EL (cell line): ENCODE results near the gene SNRPB2.

ENCODE experiments used
- DNase-seq: peaks from one replicate; pipeline ENCODE4 v3.0.0-alpha.2; 2016

Gene SNRPB2

DNA sequence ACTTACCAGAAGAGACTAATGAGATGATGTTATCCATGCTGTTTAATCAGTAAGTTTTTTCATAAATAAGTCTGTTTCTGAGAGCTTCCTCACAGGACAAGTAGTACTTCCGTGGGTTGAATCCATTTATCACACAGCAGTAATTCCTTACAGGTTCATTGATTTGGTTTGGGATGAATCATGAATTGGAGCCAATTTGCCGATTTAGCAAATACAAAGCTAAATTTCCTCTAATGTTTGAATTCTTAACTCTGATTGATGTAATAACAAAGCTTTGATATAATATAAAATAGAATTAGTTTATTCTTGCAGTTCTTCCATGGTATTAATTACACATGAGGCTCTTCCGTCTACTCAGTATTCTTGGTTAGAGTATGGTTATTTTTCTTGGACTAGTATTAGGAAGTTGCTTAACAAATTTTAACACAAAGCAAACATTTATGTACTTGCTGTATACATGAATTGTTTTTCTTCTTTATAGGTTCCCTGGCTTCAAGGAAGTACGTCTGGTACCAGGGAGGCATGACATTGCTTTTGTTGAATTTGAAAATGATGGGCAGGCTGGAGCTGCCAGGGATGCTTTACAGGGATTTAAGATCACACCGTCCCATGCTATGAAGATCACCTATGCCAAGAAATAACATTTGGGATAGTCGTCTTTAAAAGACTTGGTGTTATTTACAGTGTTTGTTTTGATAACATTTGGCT is 10.7 kb downstream of the SNRPB2 start:
- no peak for DNase-seq

DNA sequence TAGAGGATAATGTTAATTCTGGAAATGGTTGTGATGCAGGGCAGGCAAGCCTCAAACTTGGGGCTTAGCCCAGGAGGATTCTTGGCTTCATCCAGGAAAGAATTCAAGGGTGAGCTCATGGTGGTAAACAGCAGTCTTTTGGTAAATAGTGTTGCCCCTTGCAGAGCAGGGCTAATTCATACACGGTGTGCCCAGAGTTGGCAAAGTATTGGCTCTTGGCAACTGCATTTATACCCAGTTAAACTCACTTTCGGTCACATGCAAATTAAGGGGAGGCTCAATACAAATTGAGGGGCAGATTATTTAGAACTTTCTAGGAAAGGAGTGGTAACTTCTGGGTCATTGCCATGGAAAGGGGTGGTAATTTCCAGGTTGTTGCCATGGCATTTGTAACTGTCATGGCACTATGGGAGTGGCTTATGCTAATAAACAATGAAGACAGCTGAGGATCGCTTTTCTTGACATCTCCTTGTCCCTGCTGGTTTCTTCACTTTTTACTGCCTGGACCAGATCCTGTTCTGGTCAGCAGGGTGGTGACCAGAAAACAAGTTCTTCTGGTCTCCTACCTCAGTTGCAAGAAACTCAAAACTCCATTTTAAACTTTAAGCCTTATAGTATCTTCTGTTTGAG is 14.5 kb downstream of the SNRPB2 start:
- no peak for DNase-seq

DNA sequence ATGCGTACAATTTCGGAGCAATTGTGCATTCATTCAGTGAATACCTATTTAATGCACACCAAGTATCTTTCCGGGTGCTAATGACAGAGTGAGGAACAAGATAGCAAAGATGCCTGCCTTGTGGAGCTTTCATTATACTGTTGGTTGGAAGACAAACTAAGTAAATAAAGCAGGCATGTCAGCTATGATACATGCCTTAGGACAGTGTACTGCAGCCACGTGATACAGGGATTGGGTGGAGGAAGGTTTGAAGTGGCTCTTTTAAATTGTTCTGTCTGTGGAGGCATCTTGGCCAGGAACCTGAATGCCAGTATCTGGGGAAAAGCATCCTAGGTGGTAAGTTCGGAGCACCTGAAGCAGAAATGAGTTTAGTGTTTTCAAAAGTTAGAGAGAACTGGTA is 15.4 kb downstream of the SNRPB2 start:
- DNase-seq = no peak

DNA sequence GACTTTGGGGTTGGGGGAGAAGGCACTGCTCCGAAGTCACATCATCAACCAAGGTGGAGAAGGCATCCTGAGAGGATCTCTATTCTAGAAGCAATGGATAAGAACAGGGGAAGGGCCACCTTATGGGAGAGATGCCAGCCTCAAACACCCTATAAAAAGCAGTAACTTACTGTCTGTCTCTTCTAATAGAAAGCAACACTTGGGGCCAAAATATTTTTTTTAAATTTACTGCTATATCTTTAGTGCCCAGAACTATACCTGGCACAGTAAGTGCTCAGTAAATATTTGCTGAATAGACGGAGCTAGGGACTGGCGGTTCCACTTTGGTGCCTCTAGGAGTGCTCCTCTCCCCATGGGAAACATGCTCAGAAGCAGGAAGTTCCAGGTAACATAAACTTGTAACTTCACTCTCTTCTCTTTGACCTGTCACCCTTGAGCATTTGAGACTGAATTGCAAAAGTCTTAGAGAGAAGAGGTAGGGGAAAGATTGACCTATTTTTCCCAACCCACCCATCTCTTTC is 17.5 kb downstream of the SNRPB2 start:
- no peak for DNase-seq

DNA sequence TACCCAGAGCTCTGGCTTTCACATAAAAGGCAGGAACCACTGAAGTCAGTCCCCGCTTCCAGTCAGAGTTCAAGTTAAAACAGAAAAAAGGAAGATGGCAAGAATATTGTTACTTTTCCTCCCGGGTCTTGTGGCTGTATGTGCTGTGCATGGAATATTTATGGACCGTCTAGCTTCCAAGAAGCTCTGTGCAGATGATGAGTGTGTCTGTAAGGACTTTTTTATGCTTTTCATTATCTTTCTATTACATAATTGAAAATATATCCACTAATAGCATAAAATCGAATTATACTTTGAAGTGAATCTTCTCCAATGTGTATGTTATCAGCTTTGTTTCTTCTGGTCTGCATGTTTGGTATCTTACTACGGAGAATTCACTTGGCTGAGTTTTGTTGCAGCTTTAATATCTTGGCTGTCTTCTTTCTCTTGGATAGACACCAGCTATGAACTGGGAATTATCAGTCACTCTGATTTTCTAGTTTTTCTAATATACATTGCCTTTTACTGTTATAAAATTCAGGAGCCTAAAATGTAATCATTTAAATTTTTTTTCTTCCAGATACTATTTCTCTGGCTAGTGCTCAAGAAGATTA is 18.6 kb downstream of the SNRPB2 start, which contains the start of gene OTOR:
TSS of gene OTOR (plus strand) at position 51 of the 593 bp plus-strand sequence. CDS start at position 95, 44 bp downstream.
- DNase-seq = no peak

DNA sequence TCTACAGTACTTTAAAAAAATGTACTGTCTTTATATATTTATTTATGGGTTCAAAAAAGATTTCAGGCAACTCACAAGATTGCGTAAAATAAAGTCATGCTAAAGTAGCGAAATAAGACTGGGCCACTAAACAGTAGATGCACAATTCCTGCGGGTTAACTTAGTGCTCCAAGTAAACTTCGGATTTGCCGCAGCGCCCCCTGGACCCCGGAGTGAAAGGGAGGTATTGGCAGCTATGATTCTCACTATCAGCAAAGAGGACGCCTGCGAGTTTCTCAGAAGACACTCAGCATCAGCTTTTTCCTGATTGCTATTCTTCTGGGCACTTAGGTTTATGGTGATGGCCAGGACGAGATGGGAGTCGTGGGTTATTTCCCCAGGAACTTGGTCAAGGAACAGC is 19.7 kb downstream of the SNRPB2 start:
- DNase-seq = no peak

DNA sequence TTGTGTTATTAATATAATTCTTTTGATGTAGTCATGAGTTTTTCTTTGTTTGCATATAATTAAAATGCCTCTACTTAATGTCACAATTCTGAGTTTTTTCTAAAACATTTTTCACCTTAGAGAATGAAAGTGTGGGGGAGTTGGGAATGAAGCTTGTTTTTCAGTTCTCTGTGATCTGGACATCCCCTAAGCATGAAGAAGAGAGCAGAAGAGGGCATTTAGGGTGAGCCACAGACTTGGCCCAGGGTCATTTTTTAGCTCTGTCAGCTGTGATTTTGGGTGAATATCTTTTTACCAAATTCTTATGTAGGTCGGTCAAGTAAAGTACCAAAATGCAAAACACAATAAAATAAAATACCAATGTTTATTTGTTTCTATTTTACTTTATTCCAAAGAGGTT is 22.3 kb downstream of the SNRPB2 start:
- no peak for DNase-seq

DNA sequence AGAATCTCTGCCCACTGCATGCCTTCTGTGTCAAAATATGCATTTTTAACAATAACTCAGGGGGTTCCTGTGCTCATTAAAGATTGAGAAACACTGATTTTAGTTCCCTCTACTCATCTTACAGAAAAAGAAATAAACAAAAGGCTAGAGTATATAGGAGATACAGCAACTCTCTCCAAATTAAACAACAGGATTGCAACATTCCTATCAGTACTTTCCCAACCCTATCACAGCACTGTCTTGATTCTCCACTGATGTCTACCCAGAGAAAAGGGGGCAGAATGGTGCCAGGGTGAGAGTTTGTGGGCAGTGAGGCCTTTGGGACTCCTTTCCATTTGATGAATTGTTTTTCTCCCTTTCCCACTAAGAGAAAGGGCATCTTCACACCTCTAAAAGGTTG is 23.1 kb downstream of the SNRPB2 start:
- DNase-seq = no peak

DNA sequence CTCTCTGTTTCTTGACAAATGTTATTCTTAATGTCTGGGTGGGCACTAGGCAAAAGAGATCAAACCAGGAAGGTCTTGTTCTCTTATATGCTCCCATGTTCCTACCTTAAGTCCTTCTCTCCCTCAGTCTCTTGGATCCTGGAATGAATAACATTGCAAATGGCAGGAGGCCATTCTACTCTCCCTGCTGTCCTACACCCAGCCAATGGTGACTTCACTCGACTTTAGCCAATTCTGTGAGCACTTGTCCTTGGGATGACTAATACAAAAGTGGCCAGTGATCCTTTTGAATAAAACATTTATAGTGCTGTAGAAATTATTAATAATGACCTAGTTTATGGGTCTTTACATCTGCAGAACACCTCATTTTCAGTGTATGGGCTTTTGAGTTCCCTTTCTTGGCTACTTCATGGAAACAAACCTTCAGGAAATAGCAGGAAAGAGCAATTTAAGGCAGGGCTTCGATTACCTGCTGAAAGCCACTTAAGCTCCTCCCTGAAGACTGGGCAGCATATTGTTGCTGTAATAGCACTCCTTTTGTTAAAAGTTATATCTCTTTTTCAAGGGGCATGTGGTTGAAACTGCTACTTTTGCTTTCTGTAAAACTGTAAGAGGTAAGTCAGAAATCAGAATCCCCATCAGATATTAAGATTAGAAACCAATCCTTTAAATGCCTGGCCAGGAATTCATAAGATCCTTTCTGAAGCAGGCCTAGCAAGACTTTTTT is 28.8 kb downstream of the SNRPB2 start:
- no peak for DNase-seq

DNA sequence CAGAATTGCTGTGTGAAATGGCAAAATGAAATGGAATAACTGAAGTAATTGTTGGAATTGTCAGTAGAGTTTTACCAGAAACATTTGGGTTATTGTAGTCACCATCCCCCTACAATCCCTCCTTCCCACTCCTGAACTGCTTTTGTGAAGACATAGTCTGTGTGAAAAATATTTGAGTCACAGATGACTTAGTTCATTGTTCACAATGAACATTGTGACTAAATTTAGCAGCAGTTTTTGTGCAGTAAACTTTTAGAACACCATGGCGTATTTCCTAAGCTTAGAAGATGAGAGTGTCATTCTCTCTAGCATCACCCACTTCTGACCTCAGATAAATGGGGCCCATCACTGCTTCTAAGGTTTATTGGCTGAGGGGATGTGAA is 29.3 kb downstream of the SNRPB2 start:
- DNase-seq = no peak

DNA sequence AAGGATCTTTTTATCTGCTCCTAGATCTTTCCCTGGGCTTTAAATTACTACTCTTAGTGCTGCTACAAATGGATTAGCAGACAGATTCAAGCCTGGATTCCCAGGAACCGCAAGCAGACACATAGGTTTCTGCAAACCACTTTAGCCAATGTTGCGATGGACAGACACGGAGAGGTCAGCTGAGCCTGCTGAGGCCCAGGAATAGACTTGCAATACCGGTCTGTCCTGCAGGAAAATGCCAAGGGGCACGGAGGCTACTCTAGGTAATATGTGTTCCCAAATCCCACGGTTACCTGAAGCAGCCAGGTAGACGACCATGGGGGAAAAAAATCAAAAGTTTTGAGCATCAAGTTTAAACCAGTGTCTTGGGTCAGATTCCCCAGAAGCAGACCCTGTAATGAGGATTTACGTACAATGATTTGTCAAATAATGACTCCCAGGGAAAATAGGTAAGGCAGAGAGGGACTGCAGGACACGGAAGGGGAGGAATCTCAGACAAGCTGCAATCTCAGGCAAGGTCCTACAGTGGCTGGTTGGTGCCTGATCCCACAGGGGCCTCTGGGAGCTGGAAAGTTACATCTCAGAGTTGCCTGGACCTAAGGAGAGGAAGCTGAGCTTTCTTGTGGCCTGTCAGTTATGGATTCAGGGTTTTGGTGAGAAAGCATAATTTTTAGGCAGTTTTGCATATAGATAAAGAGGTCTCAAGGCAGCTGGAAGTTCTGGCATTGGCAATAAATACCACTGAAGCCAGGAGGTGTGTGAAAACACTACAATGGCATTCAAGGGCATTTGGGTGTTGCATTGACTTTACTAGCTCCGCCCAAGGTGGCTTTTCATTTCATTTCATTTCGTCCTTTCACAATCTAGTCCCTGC is 30.8 kb downstream of the SNRPB2 start:
- DNase-seq = no peak

DNA sequence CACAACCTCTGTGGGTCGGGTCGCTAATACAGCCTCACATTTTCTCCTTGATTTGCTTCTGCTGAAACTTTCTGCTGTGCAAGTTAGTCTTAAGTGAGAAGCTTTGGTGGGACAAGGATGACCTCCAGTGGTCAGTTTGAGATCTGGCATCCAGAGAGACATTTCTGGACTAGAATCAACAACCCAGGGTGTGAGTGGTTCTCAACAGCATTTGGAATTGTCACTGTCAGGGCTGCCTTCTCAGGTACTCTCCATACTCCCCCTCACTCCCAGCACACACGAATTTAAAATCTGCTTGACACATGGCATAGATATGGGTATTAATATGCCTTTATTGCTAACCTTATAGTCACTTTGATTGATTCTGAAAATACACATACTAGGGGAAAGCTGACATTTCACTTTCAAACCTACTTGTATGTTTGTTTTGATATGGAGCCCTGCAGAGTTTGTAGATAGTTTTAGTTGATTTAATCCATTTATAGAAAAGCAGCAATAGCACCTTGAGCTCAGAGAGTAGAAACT is 31.5 kb downstream of the SNRPB2 start:
- DNase-seq = peak; percentile 59

DNA sequence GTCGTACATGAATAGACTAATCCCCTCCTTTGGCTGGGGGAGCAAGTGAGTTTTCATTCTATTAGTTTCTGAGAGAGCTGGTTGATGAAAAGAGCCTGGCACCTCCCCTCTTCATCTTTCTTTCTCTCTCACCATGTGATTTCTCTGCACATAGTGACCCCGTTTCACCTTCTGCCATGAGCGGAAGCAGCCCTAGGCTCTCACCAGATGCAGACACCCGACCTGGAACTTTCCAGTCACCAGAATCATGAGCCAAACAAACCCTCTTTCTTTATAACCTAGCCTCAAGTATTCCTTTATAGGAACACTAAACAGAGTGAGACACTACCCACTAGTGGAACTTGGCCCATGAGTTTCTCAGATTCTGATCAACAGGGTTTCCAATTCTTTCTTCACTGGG is 34.7 kb downstream of the SNRPB2 start:
- no peak for DNase-seq

DNA sequence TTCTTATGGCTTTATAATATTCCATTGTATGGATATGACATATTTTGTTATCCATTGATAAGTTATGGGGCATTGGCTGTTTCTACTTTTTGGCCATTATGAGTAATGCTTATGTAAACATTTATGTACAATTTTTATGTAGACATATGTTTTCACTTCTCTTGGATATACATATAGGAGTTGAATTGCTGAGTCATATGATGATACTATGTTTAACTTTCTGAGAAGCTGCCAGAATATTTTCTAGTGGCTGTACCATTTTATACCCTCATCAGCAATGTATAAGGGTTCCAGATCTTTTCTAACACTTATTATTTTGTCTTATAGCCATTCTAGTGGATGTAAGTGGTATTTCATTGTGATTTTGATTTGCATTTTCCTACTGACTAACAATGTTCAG is 41.4 kb downstream of the SNRPB2 start:
- no peak for DNase-seq

DNA sequence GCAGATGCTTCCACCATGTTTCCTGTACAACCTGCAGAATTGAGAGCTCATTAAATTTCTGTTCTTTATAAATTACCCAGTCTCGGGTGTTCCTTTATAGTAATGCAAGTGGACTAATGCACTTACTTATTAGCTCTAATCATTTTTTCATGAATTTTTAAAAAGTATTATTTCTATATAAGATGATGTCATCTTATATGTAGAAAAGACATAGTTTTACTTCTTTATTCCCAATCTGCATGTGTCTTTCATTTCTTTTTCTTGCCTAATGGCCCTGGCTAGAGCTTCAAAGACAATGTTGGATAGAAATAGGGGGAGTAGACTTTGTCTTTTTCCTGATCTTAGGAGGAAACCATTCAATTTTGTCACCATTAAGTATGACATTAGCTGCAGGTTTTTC is 46.1 kb downstream of the SNRPB2 start:
- no peak for DNase-seq

DNA sequence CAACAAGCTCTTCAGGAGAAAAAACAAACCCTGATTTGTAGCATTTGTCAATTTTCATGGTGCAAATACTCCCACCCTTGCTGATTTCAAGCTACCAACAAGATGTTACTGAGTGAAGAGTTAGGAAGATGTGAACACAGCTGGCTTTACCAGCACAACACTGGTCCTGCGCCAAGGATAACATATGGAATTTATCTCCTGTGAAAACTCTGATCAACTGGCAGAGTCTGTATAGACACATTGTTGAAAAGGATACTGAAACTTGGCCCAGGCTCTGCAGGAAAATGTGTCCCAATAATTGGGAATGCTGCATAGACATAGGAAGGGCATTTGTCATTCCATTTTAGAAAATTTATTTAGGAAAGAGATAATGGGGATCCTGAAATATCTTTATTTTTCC is 47.3 kb downstream of the SNRPB2 start:
- DNase-seq = no peak

DNA sequence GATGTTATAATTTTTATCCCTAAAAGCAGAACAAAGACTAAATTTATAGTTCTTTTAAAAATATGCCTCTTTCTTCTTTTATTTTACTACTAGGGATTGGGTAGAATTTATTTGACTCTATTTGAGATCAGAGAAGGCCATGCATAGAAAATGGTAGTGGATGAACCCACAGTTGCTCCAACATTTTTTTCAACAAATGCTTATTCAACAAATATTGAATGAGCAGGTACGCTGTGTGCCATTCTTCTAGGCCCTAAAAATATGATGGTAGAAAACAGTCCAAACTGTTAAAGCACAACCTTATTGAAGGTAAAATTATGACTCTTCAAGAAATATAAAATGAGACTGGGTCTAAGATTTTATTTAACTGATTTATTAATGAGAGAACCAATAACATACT is 48.3 kb downstream of the SNRPB2 start:
- DNase-seq = no peak

DNA sequence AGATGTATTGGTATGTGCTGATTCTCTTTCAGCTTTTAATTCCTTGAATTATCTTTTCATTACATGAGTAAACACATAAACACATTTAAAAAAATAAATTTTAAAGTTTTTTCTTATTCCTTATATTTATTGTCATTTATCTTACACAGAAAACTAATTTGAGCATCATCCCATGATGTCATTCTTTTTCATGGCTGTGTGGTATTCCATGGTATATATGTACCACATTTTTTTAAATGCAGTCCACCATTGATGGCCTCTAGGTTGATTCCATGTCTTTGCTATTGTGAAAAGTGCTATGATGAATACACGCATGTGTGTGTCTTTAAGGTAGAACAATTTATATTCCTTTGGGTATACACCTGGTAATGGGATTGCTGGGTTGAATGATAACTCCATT is 51.7 kb downstream of the SNRPB2 start:
- DNase-seq = no peak

DNA sequence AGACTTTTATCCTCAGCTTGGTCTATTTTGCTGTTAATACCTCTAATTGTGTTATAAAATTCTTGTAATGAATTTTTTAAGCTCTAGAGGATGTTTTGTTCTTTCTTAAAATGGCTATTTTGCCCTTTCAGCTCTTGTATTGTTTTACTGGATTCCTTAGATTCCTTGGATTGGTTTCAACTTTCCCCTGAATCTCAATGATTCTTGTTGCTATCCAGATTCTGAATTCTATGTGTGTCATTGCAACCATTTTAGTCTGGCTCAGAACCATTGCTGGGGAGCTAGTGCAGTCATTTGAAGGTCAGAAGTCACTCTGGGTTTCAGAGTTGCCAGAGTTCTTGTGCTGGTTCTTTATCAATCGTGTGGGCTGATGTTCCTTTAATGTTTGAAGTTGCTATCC is 55.4 kb downstream of the SNRPB2 start:
- peak; percentile 5 for DNase-seq
